ENCODE results near the gene SHISA9.
"Not testable (repeated sequence)": the region's sequence is repeated elsewhere in the genome, so short reads cannot be mapped to it uniquely, and the experiment has no call there.

Gene SHISA9

DNA sequence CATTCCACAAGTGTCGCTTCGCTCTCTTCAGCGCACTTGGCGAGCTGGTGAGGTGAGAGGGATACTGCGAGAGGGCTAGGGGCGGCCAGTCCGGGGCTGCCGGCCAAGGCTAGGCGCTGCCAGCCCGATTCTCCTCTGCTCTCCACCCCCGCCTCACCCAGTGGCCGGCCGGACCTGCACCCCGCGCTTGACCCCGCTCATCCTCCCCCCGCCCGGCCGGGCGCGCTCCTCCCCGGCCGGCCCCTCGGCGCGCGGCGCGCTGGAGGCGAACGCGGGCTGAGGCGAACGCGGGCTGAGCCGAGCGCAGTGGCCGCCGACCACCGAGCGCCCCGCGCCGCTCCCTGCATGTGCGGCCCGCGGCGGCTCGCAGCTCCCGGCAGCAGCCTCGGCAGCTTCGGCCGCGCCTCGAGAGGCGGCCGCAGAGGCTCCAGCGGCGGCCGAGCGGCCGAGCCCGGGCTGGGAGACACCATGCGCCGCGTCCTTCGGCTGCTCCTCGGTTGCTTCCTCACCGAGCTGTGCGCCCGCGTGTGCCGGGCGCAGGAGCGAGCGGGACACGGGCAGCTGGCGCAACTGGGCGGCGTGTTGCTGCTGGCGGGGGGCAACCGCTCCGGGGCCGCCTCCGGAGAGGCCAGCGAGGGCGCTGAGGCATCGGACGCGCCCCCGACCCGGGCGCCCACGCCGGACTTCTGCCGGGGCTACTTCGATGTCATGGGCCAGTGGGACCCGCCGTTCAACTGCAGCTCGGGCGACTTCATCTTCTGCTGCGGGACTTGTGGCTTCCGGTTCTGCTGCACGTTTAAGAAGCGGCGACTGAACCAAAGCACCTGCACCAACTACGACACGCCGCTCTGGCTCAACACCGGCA is at the start of gene SHISA9:
Gene SHISA9 (plus strand): TSS at position 2 of the 865 bp plus-strand sequence.
- Histone ChIP-seq H3K36me3 (ENCODE audit: control insufficient read depth in 2 of 2, insufficient read depth in 2 of 2, low read length in 2 of 2) (no peaks in the 10 kb centered on the region), H3K9me3 (ENCODE audit: control insufficient read depth in 2 of 2, low read length in 2 of 2) (no peaks in the 10 kb centered on the region), H3K27me3 (ENCODE audit: control insufficient read depth in 2 of 2, insufficient read depth in 2 of 2, low read length in 2 of 2) (peaks cover 11 to 19% of the 10 kb centered on the region in 2 donors), H3K4me1 (ENCODE audit: control insufficient read depth in 2 of 2, insufficient read depth in 2 of 2, low read length in 2 of 2) (no peaks in the 10 kb centered on the region), H3K4me3 (ENCODE audit: low read length in 2 of 2) (peak within 1 kb of the TSS in 1 of 2 donors; percentile 23), H3K27ac (ENCODE audit: low read depth in 2 of 2, low read length in 2 of 2) (no peak within 1 kb of the TSS), H3K9ac (ENCODE audit: low read depth in 1 of 2, low read length in 2 of 2) (no peak within 1 kb of the TSS)

DNA sequence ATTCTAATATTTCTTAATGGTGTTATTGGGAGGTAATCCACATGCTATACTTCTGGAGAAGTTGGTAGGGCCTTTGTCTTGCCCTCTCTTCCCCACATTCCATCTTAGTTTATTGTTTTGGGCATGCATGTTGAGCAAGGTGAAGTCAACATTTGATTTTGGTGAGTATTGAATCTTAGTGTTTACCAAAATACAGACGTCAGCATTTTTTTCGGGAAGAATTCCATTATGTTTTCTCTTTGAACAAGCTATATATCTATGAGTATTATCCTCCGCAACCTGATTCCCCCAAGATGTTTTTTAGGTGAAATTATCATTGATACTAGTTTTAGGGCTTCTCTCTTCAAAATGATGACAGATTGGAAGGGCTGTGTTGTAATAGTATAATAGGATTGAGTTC is 47.4 kb upstream of the SHISA9 start:
- no peaks in the 10 kb centered on the region for H3K9me3 ChIP-seq (ENCODE audit: control insufficient read depth in 2 of 2, low read length in 2 of 2)
- H3K36me3 ChIP-seq (ENCODE audit: control insufficient read depth in 2 of 2, insufficient read depth in 2 of 2, low read length in 2 of 2), result no peaks in the 10 kb centered on the region
- H3K27me3 ChIP-seq (ENCODE audit: control insufficient read depth in 2 of 2, insufficient read depth in 2 of 2, low read length in 2 of 2), result no peaks in the 10 kb centered on the region
- H3K27ac ChIP-seq (ENCODE audit: low read depth in 2 of 2, low read length in 2 of 2), result no peak overlapping the region
- no peaks in the 10 kb centered on the region for H3K4me1 ChIP-seq (ENCODE audit: control insufficient read depth in 2 of 2, insufficient read depth in 2 of 2, low read length in 2 of 2)
- H3K4me3 ChIP-seq (ENCODE audit: low read length in 2 of 2), result no peak overlapping the region
- H3K9ac ChIP-seq (ENCODE audit: low read depth in 1 of 2, low read length in 2 of 2), result no peak overlapping the region

DNA sequence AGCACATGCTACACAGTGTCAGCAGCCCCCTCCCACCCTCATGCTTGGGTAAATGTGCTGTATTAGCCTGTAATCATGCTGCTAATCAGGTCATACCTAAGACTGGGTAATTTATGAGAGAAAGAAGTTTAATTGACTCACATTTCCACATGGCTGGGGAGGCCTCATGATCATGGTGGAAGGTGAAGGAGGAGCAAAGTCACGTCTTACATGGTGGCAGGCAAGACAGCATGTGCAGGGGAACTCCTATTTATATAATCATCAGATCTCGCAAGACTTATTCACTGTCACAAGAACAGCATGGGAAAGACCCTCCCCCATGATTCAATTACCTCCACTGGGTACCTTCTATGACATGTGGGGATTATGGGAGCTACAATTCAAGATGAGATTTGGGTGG is 44.0 kb upstream of the SHISA9 start:
- not testable (repeated sequence) for H3K27me3 ChIP-seq (ENCODE audit: control insufficient read depth in 2 of 2, insufficient read depth in 2 of 2, low read length in 2 of 2); H3K9ac ChIP-seq (ENCODE audit: low read depth in 1 of 2, low read length in 2 of 2); H3K36me3 ChIP-seq (ENCODE audit: control insufficient read depth in 2 of 2, insufficient read depth in 2 of 2, low read length in 2 of 2); H3K4me3 ChIP-seq (ENCODE audit: low read length in 2 of 2); H3K27ac ChIP-seq (ENCODE audit: low read depth in 2 of 2, low read length in 2 of 2); H3K9me3 ChIP-seq (ENCODE audit: control insufficient read depth in 2 of 2, low read length in 2 of 2); H3K4me1 ChIP-seq (ENCODE audit: control insufficient read depth in 2 of 2, insufficient read depth in 2 of 2, low read length in 2 of 2)

DNA sequence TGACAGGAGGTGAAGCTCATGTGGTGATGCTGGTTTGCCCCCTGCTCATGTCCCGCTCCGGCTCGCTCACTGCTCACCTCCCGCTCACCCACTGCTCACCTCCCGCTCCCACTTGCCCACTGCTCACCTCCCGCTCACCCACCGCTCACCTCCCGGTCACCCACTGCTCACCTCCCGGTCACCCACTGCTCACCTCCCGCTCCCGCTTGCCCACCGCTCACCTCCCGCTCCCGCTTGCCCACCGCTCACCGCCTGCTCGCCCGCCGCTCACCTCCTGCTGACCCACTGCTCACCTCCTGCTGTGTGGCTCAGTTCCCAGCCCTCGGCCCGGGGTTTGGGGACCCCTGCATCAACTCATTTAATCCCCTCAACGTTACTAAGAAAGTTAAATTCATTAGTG is 39.1 kb upstream of the SHISA9 start:
- H3K9ac ChIP-seq (ENCODE audit: low read depth in 1 of 2, low read length in 2 of 2), result no peak overlapping the region
- no peaks in the 10 kb centered on the region for H3K4me1 ChIP-seq (ENCODE audit: control insufficient read depth in 2 of 2, insufficient read depth in 2 of 2, low read length in 2 of 2)
- H3K36me3 ChIP-seq (ENCODE audit: control insufficient read depth in 2 of 2, insufficient read depth in 2 of 2, low read length in 2 of 2), result no peaks in the 10 kb centered on the region
- no peak overlapping the region for H3K4me3 ChIP-seq (ENCODE audit: low read length in 2 of 2)
- no peaks in the 10 kb centered on the region for H3K9me3 ChIP-seq (ENCODE audit: control insufficient read depth in 2 of 2, low read length in 2 of 2)
- no peaks in the 10 kb centered on the region for H3K27me3 ChIP-seq (ENCODE audit: control insufficient read depth in 2 of 2, insufficient read depth in 2 of 2, low read length in 2 of 2)
- no peak overlapping the region for H3K27ac ChIP-seq (ENCODE audit: low read depth in 2 of 2, low read length in 2 of 2)

DNA sequence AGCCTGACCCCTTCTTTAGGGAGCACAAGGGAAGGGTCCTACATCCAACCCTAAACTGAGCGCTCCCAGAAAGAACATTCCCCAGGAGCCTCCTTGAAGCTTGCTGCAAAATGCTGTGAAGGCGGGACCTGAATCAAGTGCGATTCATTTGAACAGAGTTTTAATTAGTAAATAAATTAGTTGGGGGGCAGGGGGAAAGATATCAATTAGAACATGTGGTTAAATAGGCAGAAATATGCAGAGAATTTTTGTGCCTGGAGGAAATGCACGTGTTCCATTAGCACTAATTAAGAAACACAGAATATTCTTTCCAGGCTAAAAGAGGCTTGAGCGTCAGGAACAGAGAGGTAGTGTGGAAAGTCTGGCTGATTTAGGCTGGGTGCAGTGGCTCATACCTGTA is 38.5 kb upstream of the SHISA9 start:
- H3K4me3 ChIP-seq (ENCODE audit: low read length in 2 of 2), result no peak overlapping the region

DNA sequence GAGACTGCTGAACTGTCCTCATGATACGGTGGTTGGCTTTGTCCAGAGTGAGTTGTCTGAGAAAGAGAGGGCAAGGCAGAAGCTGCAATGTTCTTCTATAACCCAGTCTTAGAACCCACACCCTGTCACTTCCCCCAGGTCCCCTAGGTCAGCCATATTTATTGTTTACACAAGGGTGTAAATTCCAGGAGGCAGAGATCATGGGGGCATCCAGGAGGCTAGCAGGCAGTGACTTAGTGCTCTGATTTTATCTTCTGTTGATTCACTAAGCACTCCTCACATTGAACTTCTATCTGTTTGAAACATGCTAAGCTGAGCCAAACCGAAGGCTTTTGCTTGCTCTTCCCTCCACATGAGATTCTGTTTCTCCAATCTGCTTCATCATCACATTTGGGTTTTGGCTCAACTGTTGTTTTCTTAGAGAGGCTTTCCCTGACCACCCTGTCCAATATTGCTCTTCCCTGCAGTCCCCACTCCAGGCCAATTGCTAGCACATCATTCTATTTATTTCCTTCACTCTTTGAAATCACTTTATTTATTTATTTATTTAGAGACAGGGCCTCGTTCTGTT is 34.3 kb upstream of the SHISA9 start:
- Histone ChIP-seq H3K4me3 (ENCODE audit: low read length in 2 of 2) (no peak overlapping the region), H3K9ac (ENCODE audit: low read depth in 1 of 2, low read length in 2 of 2) (no peak overlapping the region), H3K27ac (ENCODE audit: low read depth in 2 of 2, low read length in 2 of 2) (no peak overlapping the region), H3K27me3 (ENCODE audit: control insufficient read depth in 2 of 2, insufficient read depth in 2 of 2, low read length in 2 of 2) (no peaks in the 10 kb centered on the region), H3K36me3 (ENCODE audit: control insufficient read depth in 2 of 2, insufficient read depth in 2 of 2, low read length in 2 of 2) (no peaks in the 10 kb centered on the region), H3K9me3 (ENCODE audit: control insufficient read depth in 2 of 2, low read length in 2 of 2) (peaks cover 0 to 2% of the 10 kb centered on the region in 2 donors), H3K4me1 (ENCODE audit: control insufficient read depth in 2 of 2, insufficient read depth in 2 of 2, low read length in 2 of 2) (no peaks in the 10 kb centered on the region)

More for the DNA sequence above, 38.5 kb upstream of the SHISA9 start:
- Histone ChIP-seq H3K27ac (ENCODE audit: low read depth in 2 of 2, low read length in 2 of 2) (no peak overlapping the region), H3K27me3 (ENCODE audit: control insufficient read depth in 2 of 2, insufficient read depth in 2 of 2, low read length in 2 of 2) (no peaks in the 10 kb centered on the region), H3K9me3 (ENCODE audit: control insufficient read depth in 2 of 2, low read length in 2 of 2) (no peaks in the 10 kb centered on the region), H3K9ac (ENCODE audit: low read depth in 1 of 2, low read length in 2 of 2) (no peak overlapping the region), H3K36me3 (ENCODE audit: control insufficient read depth in 2 of 2, insufficient read depth in 2 of 2, low read length in 2 of 2) (no peaks in the 10 kb centered on the region), H3K4me1 (ENCODE audit: control insufficient read depth in 2 of 2, insufficient read depth in 2 of 2, low read length in 2 of 2) (no peaks in the 10 kb centered on the region)

DNA sequence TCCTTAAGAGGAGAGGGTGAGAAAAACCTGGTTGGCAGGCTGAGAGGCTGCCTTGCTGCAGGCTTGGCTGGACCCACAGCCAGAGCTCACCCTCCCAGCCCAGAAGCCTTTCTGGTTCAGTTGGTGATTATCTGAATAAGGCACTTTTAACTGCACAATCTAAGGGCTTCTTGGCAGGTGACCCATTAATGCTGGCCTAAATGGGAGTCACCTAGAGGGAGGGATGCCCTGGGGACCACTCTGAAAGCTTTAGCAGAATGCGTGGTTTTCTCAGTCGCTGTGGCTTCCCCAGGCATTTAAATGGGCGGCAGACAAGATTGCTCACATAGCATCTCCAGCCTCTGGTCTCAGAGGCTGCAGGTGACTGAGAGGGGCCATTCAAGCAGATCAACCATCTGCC is 33.2 kb upstream of the SHISA9 start:
- no peak overlapping the region for H3K4me3 ChIP-seq (ENCODE audit: low read length in 2 of 2)
- H3K4me1 ChIP-seq (ENCODE audit: control insufficient read depth in 2 of 2, insufficient read depth in 2 of 2, low read length in 2 of 2), result no peaks in the 10 kb centered on the region
- no peaks in the 10 kb centered on the region for H3K36me3 ChIP-seq (ENCODE audit: control insufficient read depth in 2 of 2, insufficient read depth in 2 of 2, low read length in 2 of 2)
- H3K27ac ChIP-seq (ENCODE audit: low read depth in 2 of 2, low read length in 2 of 2), result no peak overlapping the region
- H3K27me3 ChIP-seq (ENCODE audit: control insufficient read depth in 2 of 2, insufficient read depth in 2 of 2, low read length in 2 of 2), result no peaks in the 10 kb centered on the region
- no peak overlapping the region for H3K9ac ChIP-seq (ENCODE audit: low read depth in 1 of 2, low read length in 2 of 2)
- peaks cover 0 to 2% of the 10 kb centered on the region in 2 donors for H3K9me3 ChIP-seq (ENCODE audit: control insufficient read depth in 2 of 2, low read length in 2 of 2)

DNA sequence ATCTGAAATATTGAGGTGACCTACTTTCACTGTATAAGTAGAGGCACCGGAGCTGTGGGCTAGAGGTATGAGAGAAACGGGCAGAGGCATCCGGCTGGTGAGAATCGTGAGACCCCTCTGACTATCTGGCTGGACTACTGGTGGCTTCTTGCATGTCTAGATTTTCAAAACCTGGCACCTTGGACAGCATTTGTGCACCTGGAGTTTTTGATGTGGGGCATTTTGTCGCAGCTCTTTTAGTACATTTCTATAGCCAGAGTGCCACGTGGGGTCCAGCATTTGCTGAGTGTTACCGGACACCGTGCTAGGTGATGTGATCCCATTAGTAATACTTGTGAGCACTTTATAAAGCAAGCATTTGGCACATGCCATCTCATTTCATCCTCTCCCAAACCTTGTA is 32.6 kb upstream of the SHISA9 start:
- no peak overlapping the region for H3K9ac ChIP-seq (ENCODE audit: low read depth in 1 of 2, low read length in 2 of 2)
- H3K27ac ChIP-seq (ENCODE audit: low read depth in 2 of 2, low read length in 2 of 2), result no peak overlapping the region
- no peaks in the 10 kb centered on the region for H3K4me1 ChIP-seq (ENCODE audit: control insufficient read depth in 2 of 2, insufficient read depth in 2 of 2, low read length in 2 of 2)
- H3K9me3 ChIP-seq (ENCODE audit: control insufficient read depth in 2 of 2, low read length in 2 of 2), result peaks cover 0 to 2% of the 10 kb centered on the region in 2 donors
- no peaks in the 10 kb centered on the region for H3K36me3 ChIP-seq (ENCODE audit: control insufficient read depth in 2 of 2, insufficient read depth in 2 of 2, low read length in 2 of 2)
- no peak overlapping the region for H3K4me3 ChIP-seq (ENCODE audit: low read length in 2 of 2)
- no peaks in the 10 kb centered on the region for H3K27me3 ChIP-seq (ENCODE audit: control insufficient read depth in 2 of 2, insufficient read depth in 2 of 2, low read length in 2 of 2)

DNA sequence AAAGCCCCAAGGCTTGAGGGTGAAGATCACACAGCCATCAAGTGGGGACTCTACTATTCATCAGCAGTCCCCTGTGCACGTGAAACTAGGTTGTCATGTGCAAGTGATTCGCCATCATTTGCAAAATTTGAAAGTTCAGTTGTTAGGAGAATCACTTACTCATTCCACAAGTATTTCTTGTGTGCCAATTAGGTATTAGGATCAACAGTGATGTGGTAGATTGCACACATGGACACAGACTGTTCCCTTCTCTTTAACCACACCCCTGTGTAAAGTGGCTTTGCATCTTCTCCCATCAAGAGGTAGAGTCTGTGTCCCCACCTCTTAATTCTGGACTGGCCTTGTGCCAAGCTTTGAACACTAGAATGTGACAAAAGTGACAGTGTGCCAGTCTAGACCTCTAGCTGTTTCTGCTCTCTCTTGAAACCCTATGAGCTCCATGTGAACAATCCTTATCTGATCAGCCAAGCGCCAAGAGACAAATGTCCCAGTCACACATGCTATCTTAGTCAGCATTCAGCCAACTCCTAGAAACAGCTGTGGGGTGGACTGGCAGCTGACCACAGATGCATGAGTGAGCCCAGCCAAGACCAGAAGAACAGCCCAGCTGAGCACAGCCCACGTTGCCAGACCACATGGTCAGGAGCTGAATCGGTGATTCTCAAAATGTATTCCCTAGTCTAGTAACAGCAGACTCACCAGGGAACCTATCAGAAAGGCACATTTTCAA is 31.5 kb upstream of the SHISA9 start:
- Histone ChIP-seq H3K9me3 (ENCODE audit: control insufficient read depth in 2 of 2, low read length in 2 of 2) (peaks cover 0 to 2% of the 10 kb centered on the region in 2 donors), H3K4me1 (ENCODE audit: control insufficient read depth in 2 of 2, insufficient read depth in 2 of 2, low read length in 2 of 2) (no peaks in the 10 kb centered on the region), H3K4me3 (ENCODE audit: low read length in 2 of 2) (no peak overlapping the region), H3K27ac (ENCODE audit: low read depth in 2 of 2, low read length in 2 of 2) (no peak overlapping the region), H3K27me3 (ENCODE audit: control insufficient read depth in 2 of 2, insufficient read depth in 2 of 2, low read length in 2 of 2) (no peaks in the 10 kb centered on the region), H3K9ac (ENCODE audit: low read depth in 1 of 2, low read length in 2 of 2) (no peak overlapping the region), H3K36me3 (ENCODE audit: control insufficient read depth in 2 of 2, insufficient read depth in 2 of 2, low read length in 2 of 2) (no peaks in the 10 kb centered on the region)

DNA sequence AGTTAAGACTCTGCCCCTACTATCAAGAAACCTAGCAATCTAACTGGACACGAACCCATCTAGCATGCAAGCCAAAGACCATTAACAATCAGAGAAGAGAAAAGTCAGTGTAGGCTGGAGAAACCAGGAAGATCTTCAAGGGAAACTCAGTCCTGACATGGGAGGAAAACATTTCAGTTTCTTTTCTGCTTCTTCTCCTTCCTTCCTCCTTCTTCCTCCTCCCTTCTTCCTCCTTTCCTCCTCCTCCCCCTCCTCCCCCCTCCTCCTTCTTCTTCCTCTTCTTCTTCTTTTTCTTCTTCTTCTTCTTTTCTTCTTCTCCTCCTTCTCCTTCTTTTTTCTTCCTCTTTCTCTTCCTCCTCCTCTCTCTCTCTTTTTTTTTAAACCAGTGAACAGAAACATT is 29.6 kb upstream of the SHISA9 start:
- Histone ChIP-seq H3K27me3 (ENCODE audit: control insufficient read depth in 2 of 2, insufficient read depth in 2 of 2, low read length in 2 of 2) (no peaks in the 10 kb centered on the region), H3K9me3 (ENCODE audit: control insufficient read depth in 2 of 2, low read length in 2 of 2) (peaks cover 0 to 2% of the 10 kb centered on the region in 2 donors), H3K9ac (ENCODE audit: low read depth in 1 of 2, low read length in 2 of 2) (no peak overlapping the region), H3K4me3 (ENCODE audit: low read length in 2 of 2) (no peak overlapping the region), H3K27ac (ENCODE audit: low read depth in 2 of 2, low read length in 2 of 2) (no peak overlapping the region), H3K4me1 (ENCODE audit: control insufficient read depth in 2 of 2, insufficient read depth in 2 of 2, low read length in 2 of 2) (no peaks in the 10 kb centered on the region), H3K36me3 (ENCODE audit: control insufficient read depth in 2 of 2, insufficient read depth in 2 of 2, low read length in 2 of 2) (no peaks in the 10 kb centered on the region)
